HG03135 (cell line): ENCODE results near the gene BMI1.
A peak's percentile ranks its signal among the peaks of the same experiment; 100 is the strongest.
"Not testable (repeated sequence)": the region's sequence is repeated elsewhere in the genome, so short reads cannot be mapped to it uniquely, and the experiment has no call there.

Experiments used
- ATAC-seq: cut with Tn5 transposase; IDR thresholded peaks from one replicate; pipeline ENCODE4 v1.9.1; 2021; ENCODE audit warnings: mild to moderate bottlenecking, moderate library complexity; ENCODE audit not compliant: unreplicated experiment

The BMI1 gene

GRCh38 chr10:22338931-22339330 lies 18.0 kb downstream of the BMI1 start:
- ATAC-seq: no peak

- no peak for ATAC-seq
Observed at GRCh38 chr10:22339761-22340328, 18.9 kb downstream of the BMI1 start.

GRCh38 chr10:22340329-22341189 lies 19.7 kb downstream of the BMI1 start:
- ATAC-seq: peak; percentile 39

GRCh38 chr10:22341190-22341925 lies 20.5 kb downstream of the BMI1 start:
- peak; percentile 7 for ATAC-seq

- no peak for ATAC-seq
Observed at GRCh38 chr10:22341926-22342196, 21.0 kb downstream of the BMI1 start.

GRCh38 chr10:22342421-22342820 lies 21.5 kb downstream of the BMI1 start:
- ATAC-seq: no peak

- ATAC-seq: no peak
Observed at GRCh38 chr10:22343731-22344130, 22.8 kb downstream of the BMI1 start.

GRCh38 chr10:22344249-22344648 lies 23.4 kb downstream of the BMI1 start:
- ATAC-seq: no peak

GRCh38 chr10:22344781-22345300 lies 23.9 kb downstream of the BMI1 start:
- ATAC-seq: no peak

- peak; percentile 35 for ATAC-seq
Observed at GRCh38 chr10:22345301-22346095, 24.6 kb downstream of the BMI1 start, which contains the start of gene SPAG6. Gene SPAG6, plus strand, starts transcription at chr10:22345496. Its CDS starts 116 bp downstream, at chr10:22345612.

GRCh38 chr10:22346096-22346661 lies 25.3 kb downstream of the BMI1 start:
- no peak for ATAC-seq

GRCh38 chr10:22349755-22350154 lies 28.9 kb downstream of the BMI1 start:
- no peak for ATAC-seq

GRCh38 chr10:22351131-22351703 lies 30.3 kb downstream of the BMI1 start:
- ATAC-seq: no peak

- ATAC-seq: no peak
Observed at GRCh38 chr10:22356324-22356873, 35.5 kb downstream of the BMI1 start.

- not testable (repeated sequence) for ATAC-seq
Observed at GRCh38 chr10:22357770-22358169, 36.9 kb downstream of the BMI1 start.

GRCh38 chr10:22363305-22363704 lies 42.4 kb downstream of the BMI1 start:
- no peak for ATAC-seq

GRCh38 chr10:22364407-22365140 lies 43.7 kb downstream of the BMI1 start:
- ATAC-seq: no peak

GRCh38 chr10:22365233-22365632 lies 44.3 kb downstream of the BMI1 start:
- peak; percentile 65 for ATAC-seq
